H1 (cell line): Measurements from ENCODE around the gene CLEC4F. TPM values are rescaled to one million over a fixed set of nuclear protein-coding genes. Genes with fewer than 3 reads are reported as not detected.

Experiments used
- CTCF ChIA-PET: fragments of 300-600 bp; sonication (Branson Sonifier 250); formaldehyde crosslinking; loops from one replicate; lab custom pipeline; 2021; ENCODE audit not compliant: partially characterized antibody; lab: Charles Lee
- POLR2A ChIA-PET: fragments of 300-600 bp; sonication (Branson Sonifier 250); formaldehyde crosslinking; loops from one replicate; lab custom pipeline; 2021; ENCODE audit warnings: inconsistent platforms; ENCODE audit not compliant: partially characterized antibody; lab: Charles Lee
- DNase-seq, 2 experiments: peaks; one replicate each; pipeline versions ENCODE4 v3.0.0 to v3.0.0-alpha.2; 2010 to 2022; ENCODE audit warnings: low spot score in 2 of 2, low read depth in 1 of 2, mixed read lengths in 1 of 2
- FAIRE-seq: peaks from 2 replicates; lab custom pipeline; 2011; peaks lifted over from hg19 to GRCh38; lab: Jason Lieb, UNC
- H2AFZ ChIP-seq: 2 replicates; pipeline ENCODE4 v1.8.1; 2012; ENCODE audit warnings: low read length, inconsistent platforms
- H2AK5ac ChIP-seq: 2 replicates; pipeline ENCODE4 v1.6.1; 2013; ENCODE audit warnings: low read depth, low read length
- H2BK120ac ChIP-seq: replicated peaks from 2 replicates; pipeline ENCODE3; 2013; ENCODE audit warnings: low read depth, low read length, inconsistent platforms
- H2BK12ac ChIP-seq: 2 replicates; pipeline ENCODE4 v1.6.1; 2013; ENCODE audit warnings: low read depth, low read length
- H2BK15ac ChIP-seq: 2 replicates; pipeline ENCODE4 v1.6.1; 2013; ENCODE audit warnings: low read length
- H2BK20ac ChIP-seq: 2 replicates; pipeline ENCODE4 v1.6.1; 2013; ENCODE audit warnings: low read length
- H2BK5ac ChIP-seq: 2 replicates; pipeline ENCODE4 v1.6.1; 2013; ENCODE audit warnings: low read depth, low read length
- H3K14ac ChIP-seq: 2 replicates; pipeline ENCODE4 v1.6.1; 2013; ENCODE audit warnings: inconsistent platforms; ENCODE audit not compliant: insufficient read length
- H3K18ac ChIP-seq: 2 replicates; pipeline ENCODE4 v1.6.1; 2013; ENCODE audit warnings: low read length; ENCODE audit errors: extremely low read depth
- H3K23ac ChIP-seq: 2 replicates; pipeline ENCODE4 v1.6.1; 2013; ENCODE audit warnings: inconsistent platforms; ENCODE audit not compliant: insufficient read length
- H3K23me2 ChIP-seq: 2 replicates; pipeline ENCODE4 v1.6.1; 2013; ENCODE audit warnings: low read depth, low read length
- H3K27ac ChIP-seq: 2 replicates; pipeline ENCODE4 v1.6.1; 2011; ENCODE audit warnings: low read depth, low read length, inconsistent platforms
- H3K27me3 ChIP-seq, 4 experiments: replicated peaks in 1 of 4; 1 replicate in 1 of 4; 2 replicates in 3 of 4; pipeline versions ENCODE4 v1.6.1 to v1.8.1; 2011 to 2013; ENCODE audit warnings: low read length in 3 of 4, mild to moderate bottlenecking in 3 of 4, inconsistent platforms in 2 of 4, mixed read lengths in 2 of 4, moderate library complexity in 1 of 4; ENCODE audit not compliant: control insufficient read depth in 3 of 4, insufficient read depth in 3 of 4; ENCODE audit errors: extremely low read depth in 1 of 4
- H3K36me3 ChIP-seq, 4 experiments: 2 replicates each; pipeline versions ENCODE4 v1.6.1 to v1.8.1; 2011 to 2013; ENCODE audit warnings: mild to moderate bottlenecking in 4 of 4, low read length in 3 of 4, moderate library complexity in 2 of 4, control low read depth in 1 of 4, inconsistent platforms in 1 of 4; ENCODE audit not compliant: insufficient read depth in 4 of 4, control insufficient read depth in 2 of 4
- H3K4ac ChIP-seq: replicated peaks from 2 replicates; pipeline ENCODE3; 2013; ENCODE audit warnings: low read length, low read depth, mixed read lengths, inconsistent platforms; ENCODE audit not compliant: insufficient read length
- H3K4me1 ChIP-seq, 4 experiments: replicated peaks in 1 of 4; 1 replicate in 1 of 4; 2 replicates in 3 of 4; pipeline versions ENCODE4 v1.6.1 to v1.8.1; 2011 to 2013; ENCODE audit warnings: low read length in 3 of 4, inconsistent platforms in 2 of 4, mixed read lengths in 1 of 4; ENCODE audit not compliant: insufficient read depth in 4 of 4, control insufficient read depth in 3 of 4
- H3K4me2 ChIP-seq, 2 experiments: 2 replicates each; pipeline versions ENCODE4 v1.6.1 to v1.8.1; 2011 to 2013; ENCODE audit warnings: low read depth in 2 of 2, low read length in 2 of 2, control low read depth in 1 of 2, inconsistent platforms in 1 of 2, mild to moderate bottlenecking in 1 of 2; ENCODE audit not compliant: insufficient read depth in 1 of 2
- H3K4me3 ChIP-seq, 4 experiments: fragments of 200-600, 300-600 bp in 1 of 4; sonication (generic), shearing (Covaris generic), sonication (Bioruptor Twin) in 1 of 4; 2 replicates each; pipeline versions ENCODE4 v1.5.1 to v1.8.1; 2011 to 2016; ENCODE audit warnings: low read length in 4 of 4, low read depth in 3 of 4, control low read depth in 2 of 4, inconsistent platforms in 2 of 4, mild to moderate bottlenecking in 2 of 4, mixed read lengths in 1 of 4, moderate library complexity in 1 of 4; ENCODE audit not compliant: insufficient read depth in 2 of 4; ENCODE audit errors: extremely low read depth in 1 of 4
- H3K56ac ChIP-seq: replicated peaks from 2 replicates; pipeline ENCODE3; 2013; ENCODE audit warnings: low read depth, mild to moderate bottlenecking, mixed read lengths, low read length, inconsistent platforms; ENCODE audit not compliant: insufficient read length
- H3K79me1 ChIP-seq: 2 replicates; pipeline ENCODE4 v1.6.1; 2013; ENCODE audit warnings: low read depth, low read length, control low read depth
- H3K79me2 ChIP-seq, 2 experiments: 2 replicates each; pipeline versions ENCODE4 v1.6.1 to v1.8.1; 2012 to 2013; ENCODE audit warnings: low read length in 2 of 2, mild to moderate bottlenecking in 2 of 2, inconsistent platforms in 1 of 2; ENCODE audit not compliant: insufficient read depth in 2 of 2, control insufficient read depth in 1 of 2
- H3K9ac ChIP-seq, 4 experiments: replicated peaks in 1 of 4; 1 replicate in 1 of 4; 2 replicates in 3 of 4; pipeline versions ENCODE4 v1.6.1 to v1.8.1; 2011 to 2013; ENCODE audit warnings: low read depth in 3 of 4, low read length in 3 of 4, control low read depth in 2 of 4, mild to moderate bottlenecking in 2 of 4, moderate library complexity in 2 of 4, inconsistent platforms in 1 of 4; ENCODE audit errors: extremely low read depth in 1 of 4
- H3K9me3 ChIP-seq, 2 experiments: 2 replicates each; pipeline versions ENCODE4 v1.6.1 to v1.8.1; 2012 to 2013; ENCODE audit warnings: mild to moderate bottlenecking in 2 of 2, moderate library complexity in 2 of 2, control low read depth in 1 of 2, inconsistent platforms in 1 of 2, low read depth in 1 of 2, low read length in 1 of 2, mixed read lengths in 1 of 2; ENCODE audit not compliant: insufficient read depth in 2 of 2
- H4K20me1 ChIP-seq, 2 experiments: replicated peaks in 1 of 2; 2 replicates each; pipeline versions ENCODE3 to v1.8.1; 2011 to 2013; ENCODE audit warnings: inconsistent platforms in 2 of 2, low read length in 2 of 2, mild to moderate bottlenecking in 1 of 2; ENCODE audit not compliant: insufficient read depth in 2 of 2, control insufficient read depth in 1 of 2
- H4K5ac ChIP-seq: 2 replicates; pipeline ENCODE4 v1.6.1; 2013; ENCODE audit warnings: low read length, low read depth, mixed read lengths, inconsistent platforms; ENCODE audit not compliant: insufficient read length
- H4K8ac ChIP-seq: 2 replicates; pipeline ENCODE4 v1.8.0; 2013; ENCODE audit warnings: mild to moderate bottlenecking, moderate library complexity, low read length, inconsistent platforms; ENCODE audit not compliant: insufficient read depth; ENCODE audit errors: extremely low read depth
- H4K91ac ChIP-seq: replicated peaks from 2 replicates; pipeline ENCODE3; 2013; ENCODE audit warnings: low read length, mixed read lengths, inconsistent platforms; ENCODE audit not compliant: insufficient read length
- CBX8 ChIP-seq: fragments of 300-800, 300-1000 bp; sonication (generic); IDR thresholded peaks from 2 replicates; pipeline ENCODE4 v1.7.1; 2016; ENCODE audit warnings: low read depth, low read length, borderline replicate concordance
- WGBS, 2 experiments: shearing (Covaris generic) in 1 of 2; methylation state at CpG; one replicate each; pipeline versions ENCODE4 v1.1.6 to v1.1.7; 2013 to 2015; ENCODE audit warnings: low lambda C conversion rate in 2 of 2, mixed read lengths in 2 of 2, inconsistent platforms in 1 of 2, low coverage in 1 of 2, missing lambda C conversion rate in 1 of 2; ENCODE audit not compliant: insufficient replicate concordance in 2 of 2, insufficient coverage in 1 of 2, insufficient read length in 1 of 2; ENCODE audit errors: extremely low coverage in 1 of 2, missing lambda C conversion rate in 1 of 2; 5-methylcytosine and 5-hydroxymethylcytosine counted together
- polyA plus RNA-seq, 7 experiments: library from polyadenylated mRNA; depleted of rRNA in 3 of 7; stranded (reverse) in 5 of 7; unstranded in 2 of 7; fragments of >200 nt in 5 of 7; fragments of 200-250 nt in 2 of 7; gene quantifications; 1 replicate in 5 of 7; 2 replicates in 1 of 7; 4 replicates in 1 of 7; pipeline versions ENCODE4 v1.2.1 to v1.2.3, GENCODE V29; 2011 to 2013; ENCODE audit warnings: missing spikeins in 2 of 7, mixed read lengths in 2 of 7
- total RNA-seq: library from RNA; stranded (reverse); fragmentation: NEBNext Ultra II Directional; extraction: Animal tissue kit (Norgen Biotek cat#: 25700); gene quantifications from 2 replicates; pipeline ENCODE4 v1.2.1, GENCODE V29; 2021

Gene CLEC4F
- total and polyA plus RNA-seq, 2 of the 8 experiments (the other 6 are each of a cell fraction or from before 2014, with no cell fraction given): not detected

GRCh38 chr2:70834106-70834505 lies 13.7 kb upstream of the CLEC4F start:
- H2BK5ac ChIP-seq: no peak overlapping the region
- H3K36me3 ChIP-seq: no peaks in the 10 kb centered on the region
- H3K79me2 ChIP-seq: no peaks in the 10 kb centered on the region
- H2BK12ac ChIP-seq: no peak overlapping the region
- no peak overlapping the region for H2AK5ac ChIP-seq
- no peak overlapping the region for H4K8ac ChIP-seq
- H3K4me3 ChIP-seq: no peak overlapping the region
- no peak overlapping the region for H2BK120ac ChIP-seq
- H3K4ac ChIP-seq: no peak overlapping the region
- no peak overlapping the region for H3K14ac ChIP-seq
- H3K56ac ChIP-seq: no peak overlapping the region
- no peak overlapping the region for H2AFZ ChIP-seq
- no peak overlapping the region for H2BK20ac ChIP-seq
- DNase-seq (no peak), FAIRE-seq (no peak)
- no peaks in the 10 kb centered on the region for H3K9me3 ChIP-seq
- no peak overlapping the region for H3K9ac ChIP-seq
- CTCF ChIA-PET: no interaction called here
- TF ChIP-seq CBX8: no peak
- no peak overlapping the region for H3K4me2 ChIP-seq
- peaks cover 0 to 2% (median under 1%) of the 10 kb centered on the region in 4 experiments; a peak in 2 of 7 replicates for H3K27me3 ChIP-seq
- H4K20me1 ChIP-seq: no peaks in the 10 kb centered on the region
- no peak overlapping the region for H3K27ac ChIP-seq
- POLR2A ChIA-PET: no interaction called here
- no peak overlapping the region for H2BK15ac ChIP-seq
- H4K91ac ChIP-seq: no peak overlapping the region
- H3K4me1 ChIP-seq: no peaks in the 10 kb centered on the region
- 94% methylated on average over 2 of the region's 2 CpGs; no CpG with 5 or more reads in 1 of the 2 experiments for WGBS, 2 experiments
- H3K18ac ChIP-seq: no peak overlapping the region
- no peak overlapping the region for H4K5ac ChIP-seq
- H3K23me2 ChIP-seq: no peaks in the 10 kb centered on the region
- no peaks in the 10 kb centered on the region for H3K79me1 ChIP-seq
- no peak overlapping the region for H3K23ac ChIP-seq
